Inferior parietal cortex (tissue), 1 donor: ENCODE measurements around the gene GRIPAP1.
A peak's percentile ranks its signal among the peaks of the same experiment; 100 is the strongest.

ENCODE experiments used
- DNase-seq: peaks from one replicate; pipeline ENCODE4 v3.0.0-alpha.2; 2016; ENCODE audit errors: extremely low spot score

The GRIPAP1 gene

DNA sequence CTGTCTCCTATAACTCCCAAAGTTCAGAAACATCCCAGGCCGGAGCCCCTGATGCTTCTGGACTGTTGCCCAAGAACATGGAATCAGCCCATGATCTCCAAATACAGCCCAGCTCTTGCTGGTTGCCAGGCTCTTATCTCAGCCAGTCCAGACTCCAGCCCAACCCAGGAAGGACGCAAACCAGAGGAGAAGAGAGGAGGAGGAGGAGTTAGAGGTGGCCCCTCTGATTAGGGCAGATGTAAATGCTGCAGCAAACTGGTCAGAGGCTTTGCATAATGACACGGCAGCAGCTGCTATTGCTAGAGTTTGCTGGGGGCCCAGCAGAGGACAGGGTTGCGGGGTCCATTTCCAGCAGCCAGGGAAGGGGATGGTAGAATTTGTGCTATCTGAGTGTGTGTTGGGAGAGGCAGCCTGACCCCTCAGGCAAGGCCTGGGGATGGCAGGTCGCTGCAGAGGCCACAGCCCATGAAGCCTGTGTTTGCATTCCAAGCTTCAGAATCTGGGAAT, 40.4 kb downstream of the GRIPAP1 start:
- no peak for DNase-seq

DNA sequence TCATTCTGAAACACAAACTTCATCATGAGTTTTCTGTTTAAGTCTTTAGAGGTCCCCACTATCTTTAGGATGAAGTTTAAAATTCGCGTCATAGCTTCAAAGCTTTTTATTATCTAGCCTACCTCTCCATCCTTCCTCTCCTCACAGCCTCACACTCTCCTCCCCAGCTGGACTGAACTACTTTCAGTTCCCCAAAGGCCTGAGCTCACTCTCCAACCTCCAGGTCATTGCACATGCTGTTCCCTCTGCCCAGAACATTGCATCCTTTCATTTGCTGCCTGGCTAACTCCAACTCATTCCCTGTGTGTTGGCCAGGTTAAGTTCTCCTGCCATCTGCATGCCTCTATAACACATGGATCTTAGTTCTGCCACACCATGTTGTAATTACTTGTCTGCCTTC, 41.8 kb downstream of the GRIPAP1 start:
- no peak for DNase-seq

DNA sequence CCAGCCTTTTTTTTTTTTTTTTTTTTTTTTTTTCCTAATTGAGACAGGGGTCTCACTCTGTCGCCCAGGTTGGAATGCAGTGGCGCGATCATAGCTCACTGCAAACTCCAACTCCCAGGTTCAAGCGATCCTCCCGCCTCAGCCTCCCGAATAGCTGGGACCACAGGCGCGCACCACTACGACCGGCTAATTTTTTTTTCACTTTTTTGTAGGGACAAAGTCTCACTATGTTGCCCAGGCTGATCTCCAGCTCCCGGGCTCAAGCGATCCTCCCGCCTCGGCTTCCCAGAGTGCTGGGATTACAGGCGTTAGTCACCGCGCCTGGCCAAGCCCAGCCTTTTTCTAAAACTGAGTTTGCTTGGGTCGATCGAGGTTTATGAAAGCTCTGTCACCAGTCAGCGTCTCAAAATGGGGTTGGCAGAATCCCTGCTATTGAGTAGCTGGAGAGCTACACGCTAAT, 43.4 kb downstream of the GRIPAP1 start:
- DNase-seq: no peak

DNA sequence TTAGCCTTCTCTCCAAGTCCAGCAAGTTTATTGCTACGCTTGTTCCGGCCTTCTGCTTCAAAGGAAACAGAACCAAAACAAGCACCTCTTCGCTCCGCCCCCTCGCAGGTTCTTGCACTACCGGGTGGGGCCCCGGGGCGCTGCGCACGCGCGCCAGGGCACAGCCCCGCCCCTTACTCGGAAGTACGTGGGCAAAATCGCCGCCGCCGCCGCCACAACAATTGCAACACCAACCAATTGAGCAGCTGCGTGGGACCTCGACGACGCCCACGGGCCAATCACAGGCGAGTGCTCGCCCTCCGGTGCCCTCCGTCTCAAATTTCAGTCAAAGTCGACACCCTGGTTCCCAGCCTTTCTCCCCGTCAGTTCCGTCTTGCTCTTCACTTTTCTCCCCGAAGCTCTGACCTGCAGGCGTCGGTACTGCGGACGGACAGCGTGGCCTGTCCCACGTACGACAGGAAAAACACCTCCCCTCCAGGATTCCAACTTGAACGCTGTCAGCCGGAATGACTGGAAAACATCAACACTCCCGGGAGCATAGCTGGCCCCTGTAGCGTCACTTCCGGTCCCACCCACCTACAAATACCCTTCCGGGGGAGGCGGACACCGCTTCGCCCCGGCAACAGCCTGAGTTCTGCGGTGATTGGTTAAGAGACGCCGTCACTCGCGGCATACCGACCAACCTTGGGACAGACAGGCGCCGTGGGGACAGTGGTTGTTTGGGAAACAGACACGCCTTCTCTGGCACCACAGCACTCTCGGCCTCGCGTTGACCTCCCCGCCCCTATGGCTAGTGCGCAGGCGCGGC, 44.0 kb downstream of the GRIPAP1 start:
- DNase-seq: peak; percentile 93

DNA sequence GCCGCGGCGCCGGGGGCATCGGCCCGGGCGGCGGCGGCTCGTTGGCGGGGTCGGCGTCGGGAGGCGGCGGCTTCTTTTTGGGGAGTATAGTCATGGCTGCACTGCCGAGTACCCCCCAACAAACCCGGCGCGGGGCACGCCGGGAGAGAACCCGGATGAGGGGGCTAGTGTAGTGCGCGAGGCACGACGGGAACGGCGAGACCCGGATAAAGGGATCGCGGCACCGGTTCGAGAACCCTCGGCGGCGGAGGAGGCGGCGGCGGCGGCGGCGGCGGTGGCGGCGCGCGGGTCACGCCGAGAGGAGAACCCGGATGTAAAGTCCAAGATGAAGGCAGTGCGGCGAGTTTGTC, 44.6 kb downstream of the GRIPAP1 start, which contains the start of gene OTUD5:
Gene OTUD5 (minus strand): TSS at position 131 of the 350 bp plus-strand sequence. CDS start 37 bp downstream, at position 94.
- peak; percentile 59 for DNase-seq

DNA sequence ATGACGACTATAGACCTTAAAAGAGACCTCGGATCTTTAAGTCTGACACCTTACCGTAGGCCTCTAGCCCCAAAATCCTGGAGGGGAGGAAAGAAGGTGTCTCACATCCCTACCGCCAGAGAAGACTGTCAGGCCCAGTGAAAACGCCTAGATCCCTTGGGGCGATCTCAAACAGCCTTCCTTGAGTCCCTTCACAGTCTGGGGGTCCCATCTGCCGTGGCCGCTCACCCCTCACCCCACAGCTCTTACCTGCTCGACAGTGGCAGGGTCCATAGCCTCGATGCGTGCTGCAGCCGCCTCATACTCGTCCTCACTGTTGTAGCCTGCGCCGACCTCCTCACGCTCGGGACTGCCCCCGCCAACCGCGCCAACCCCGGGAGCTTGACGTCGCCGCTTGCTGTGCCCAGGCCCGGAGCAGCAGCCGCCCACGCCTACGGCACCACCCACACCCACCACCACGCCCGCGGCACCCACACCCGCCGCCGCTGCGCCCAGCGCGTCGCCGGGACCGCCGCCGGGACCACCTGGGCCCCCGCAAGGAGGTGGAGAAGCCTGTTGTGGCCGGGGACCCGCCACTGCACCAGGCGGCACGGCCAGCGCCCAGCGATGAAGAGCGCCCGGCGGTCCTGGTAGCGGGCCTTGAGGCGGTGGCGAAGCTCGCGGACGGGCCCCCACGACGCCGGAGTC, 45.2 kb downstream of the GRIPAP1 start:
- DNase-seq: no peak

DNA sequence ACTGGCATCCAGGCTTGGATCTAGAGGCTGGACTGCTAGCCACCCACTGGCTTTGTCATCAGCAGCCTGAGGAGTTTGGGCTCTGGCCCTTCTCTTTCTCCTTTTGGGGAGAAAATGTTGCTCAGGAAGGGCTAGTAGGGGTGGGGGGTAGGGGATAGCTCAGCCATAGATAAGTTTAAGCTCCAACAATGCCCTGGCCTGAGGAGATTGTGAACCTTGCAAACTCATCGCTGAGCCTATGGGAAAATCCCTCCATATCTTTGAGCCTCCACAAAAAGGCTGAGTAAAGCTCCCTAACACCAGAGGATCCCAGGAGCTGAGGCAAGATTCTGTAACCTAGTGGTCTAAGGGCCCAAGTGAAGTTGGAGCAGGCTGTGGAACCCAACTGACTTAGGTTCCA, 53.5 kb downstream of the GRIPAP1 start:
- DNase-seq: no peak

DNA sequence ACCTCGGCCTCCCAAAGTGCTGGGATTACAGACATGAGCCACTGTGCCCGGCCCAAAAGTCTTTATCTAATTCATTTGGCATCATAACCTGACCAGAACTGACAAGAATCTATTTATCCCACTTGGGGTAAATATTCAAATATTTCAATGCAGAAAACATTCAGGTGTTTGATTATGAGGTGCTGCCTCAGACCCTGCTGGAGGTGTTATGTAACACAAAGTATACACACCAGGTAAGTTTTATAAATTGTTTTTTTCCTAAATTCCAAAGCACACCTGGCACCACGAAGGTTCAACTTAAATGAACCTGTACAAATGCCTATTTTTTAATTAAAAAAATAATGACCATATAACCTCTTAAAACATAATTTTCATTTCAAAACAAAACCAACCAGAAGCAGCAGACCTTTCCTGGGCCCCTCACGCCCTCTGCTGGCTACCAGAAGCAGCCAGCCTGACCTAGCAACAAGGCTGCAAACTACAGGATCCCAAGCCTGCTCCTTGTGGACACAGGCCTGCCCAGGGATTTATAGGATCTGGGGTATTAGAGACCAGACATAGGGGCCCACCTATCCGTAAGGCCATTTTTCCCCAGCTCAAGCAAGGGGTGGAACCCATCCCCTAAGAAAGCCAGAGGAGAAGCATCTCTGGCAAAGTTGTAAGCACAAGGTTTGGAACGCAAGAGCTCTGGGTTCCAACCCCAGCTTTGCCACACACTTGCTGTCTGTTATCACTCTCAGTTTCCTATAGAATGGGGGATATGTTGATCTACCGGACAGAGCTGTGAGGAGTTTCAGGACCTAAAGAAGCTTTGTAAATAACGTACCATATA, 56.3 kb downstream of the GRIPAP1 start:
- peak; percentile 9 for DNase-seq

DNA sequence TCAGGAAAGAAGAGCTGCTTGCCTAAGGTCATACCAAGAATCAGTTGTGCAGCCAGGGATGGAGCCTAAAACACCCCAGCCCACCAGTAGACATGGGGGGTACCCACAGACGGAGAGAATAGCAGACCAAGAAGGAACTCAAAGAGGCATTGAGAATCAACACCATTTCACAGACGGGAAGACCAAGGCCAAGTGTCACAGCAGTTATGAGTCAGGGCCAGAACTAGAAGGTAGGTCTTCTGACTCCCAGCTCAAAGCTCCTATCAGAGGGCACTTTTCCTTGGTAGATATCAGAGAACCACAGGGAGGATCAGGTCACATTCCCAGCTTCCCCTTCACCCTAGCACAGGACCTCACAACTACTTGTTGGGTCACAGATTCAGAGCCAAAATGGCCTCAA, 59.2 kb downstream of the GRIPAP1 start:
- no peak for DNase-seq

DNA sequence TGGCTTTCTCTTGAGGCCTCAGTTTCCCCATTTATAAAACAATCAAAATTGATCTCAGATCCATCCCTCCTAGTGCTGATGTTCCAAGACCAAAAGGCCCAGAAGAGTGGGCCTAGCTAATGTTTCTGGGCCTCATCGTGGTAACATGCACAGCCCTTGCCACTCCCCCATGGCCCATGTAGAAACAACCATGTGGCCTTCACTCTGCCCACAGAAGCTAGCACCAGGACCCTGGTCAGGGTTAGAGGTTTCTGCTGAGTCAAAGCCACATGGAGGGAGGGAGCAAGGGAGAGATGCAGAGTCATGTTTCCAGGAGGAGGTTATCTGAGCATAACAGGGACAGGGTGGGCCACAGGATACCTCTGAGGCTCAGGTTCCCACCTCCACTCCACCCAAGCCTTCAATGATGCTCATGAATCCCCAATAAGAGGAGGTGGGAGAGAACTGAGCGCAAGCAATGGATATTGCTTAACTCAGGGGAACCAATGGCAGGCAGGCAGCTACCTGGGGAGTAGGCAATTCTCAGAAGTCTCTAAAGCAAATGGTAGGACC, 61.6 kb downstream of the GRIPAP1 start:
- no peak for DNase-seq

DNA sequence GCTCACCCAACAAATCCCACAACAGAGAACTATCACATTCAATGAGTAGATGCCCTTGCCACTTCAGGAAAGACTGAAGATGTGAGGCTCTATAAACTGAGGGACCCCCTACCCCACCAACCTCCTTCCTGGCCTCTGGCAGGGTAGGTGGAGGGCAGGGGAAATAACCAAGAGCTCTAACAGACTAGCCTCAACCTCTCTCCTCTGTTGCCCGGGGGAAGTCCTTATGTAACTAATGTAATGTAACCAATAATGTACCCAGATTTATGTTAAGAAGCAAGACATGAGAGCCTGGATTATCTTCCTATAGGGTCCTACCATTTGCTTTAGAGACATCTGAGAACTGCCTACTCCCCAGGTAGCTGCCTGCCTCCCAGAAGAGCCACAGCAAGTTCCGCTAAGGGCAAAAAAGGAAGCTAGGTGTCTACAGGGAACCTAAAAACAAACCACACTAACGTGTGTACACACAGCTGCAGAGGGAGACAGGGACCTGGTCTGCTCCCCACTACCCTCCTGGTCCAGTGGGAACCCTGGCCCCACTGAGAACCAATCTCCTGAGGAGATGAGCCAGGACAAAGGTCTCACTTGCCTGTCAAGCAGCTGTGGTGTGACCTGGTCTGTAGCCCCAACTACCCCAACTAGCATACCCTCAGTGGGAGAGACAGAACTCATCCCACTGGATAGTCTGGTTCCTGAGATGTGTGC, 62.4 kb downstream of the GRIPAP1 start:
- DNase-seq: no peak

DNA sequence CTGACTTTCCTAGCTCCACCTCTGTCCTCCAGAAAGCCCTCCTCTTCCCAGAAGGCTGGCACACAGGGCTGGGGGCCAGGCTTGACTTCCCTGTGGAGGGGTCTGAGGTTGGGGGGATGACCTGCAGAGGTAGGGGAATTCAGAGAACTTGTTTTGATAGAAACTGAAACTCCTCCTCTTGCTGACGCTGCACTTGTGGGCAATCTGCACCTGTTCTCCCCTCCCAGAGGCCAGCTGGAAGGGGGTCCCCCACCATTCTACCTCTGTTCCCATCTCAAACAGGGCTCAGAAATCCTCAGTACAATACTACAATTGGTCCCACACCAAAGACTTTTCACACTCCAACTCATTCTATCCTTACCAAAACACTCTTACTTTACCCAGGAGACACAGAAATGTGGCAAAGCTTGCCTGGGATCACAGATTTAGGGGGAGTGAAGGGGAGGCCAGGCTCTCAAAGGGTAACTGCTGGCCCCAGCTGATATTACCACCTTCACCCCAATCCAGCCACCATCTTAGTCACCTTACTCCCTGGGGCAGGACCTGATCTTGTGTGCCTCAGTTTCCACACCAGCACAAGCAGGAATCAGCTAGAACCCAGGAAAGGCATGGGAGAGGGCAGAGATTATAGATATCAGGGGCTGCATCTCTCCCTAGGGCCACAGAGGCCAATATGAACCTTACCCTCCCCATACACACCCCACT, 63.2 kb downstream of the GRIPAP1 start:
- DNase-seq: no peak

DNA sequence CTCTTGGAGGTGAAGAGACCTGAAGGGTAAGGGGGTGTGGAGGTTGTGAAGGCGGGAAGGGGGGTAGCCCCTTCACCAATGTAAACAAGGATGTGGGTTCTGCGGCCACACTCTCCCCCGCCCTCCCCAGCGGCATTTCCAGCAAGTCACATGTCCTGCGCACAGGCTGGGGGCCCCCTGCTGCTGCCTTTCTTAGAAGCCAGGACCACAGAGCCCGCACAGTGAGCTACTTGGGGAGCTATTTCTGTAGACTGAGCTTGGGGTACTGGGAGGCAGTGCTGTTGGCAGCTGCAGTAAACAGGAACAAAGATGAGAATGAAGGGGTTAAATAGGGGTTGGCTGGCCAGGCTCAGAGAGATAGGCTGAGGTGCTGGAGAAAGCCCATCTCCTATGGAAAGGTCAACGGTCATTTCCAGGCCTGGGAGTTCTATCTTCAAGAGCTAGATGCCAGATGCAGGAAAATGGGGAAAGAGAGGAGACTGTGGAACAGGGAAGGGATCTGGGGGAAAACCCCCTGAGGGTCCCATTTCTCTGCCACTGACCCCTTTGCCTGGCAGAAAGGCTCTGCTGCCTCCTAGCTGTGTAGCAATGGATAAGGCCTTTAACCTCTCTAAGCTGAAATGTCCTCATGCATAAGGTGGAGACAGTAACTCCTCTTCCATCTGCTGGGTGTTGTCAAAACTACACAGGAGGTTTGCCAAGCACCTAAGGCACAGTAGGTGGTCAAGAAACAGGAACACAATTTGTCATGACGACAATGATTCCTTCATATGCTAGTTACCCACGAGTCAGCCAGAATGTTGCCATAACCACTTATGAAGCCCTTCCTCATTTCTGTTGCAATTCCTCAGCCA, 64.8 kb downstream of the GRIPAP1 start:
- no peak for DNase-seq

DNA sequence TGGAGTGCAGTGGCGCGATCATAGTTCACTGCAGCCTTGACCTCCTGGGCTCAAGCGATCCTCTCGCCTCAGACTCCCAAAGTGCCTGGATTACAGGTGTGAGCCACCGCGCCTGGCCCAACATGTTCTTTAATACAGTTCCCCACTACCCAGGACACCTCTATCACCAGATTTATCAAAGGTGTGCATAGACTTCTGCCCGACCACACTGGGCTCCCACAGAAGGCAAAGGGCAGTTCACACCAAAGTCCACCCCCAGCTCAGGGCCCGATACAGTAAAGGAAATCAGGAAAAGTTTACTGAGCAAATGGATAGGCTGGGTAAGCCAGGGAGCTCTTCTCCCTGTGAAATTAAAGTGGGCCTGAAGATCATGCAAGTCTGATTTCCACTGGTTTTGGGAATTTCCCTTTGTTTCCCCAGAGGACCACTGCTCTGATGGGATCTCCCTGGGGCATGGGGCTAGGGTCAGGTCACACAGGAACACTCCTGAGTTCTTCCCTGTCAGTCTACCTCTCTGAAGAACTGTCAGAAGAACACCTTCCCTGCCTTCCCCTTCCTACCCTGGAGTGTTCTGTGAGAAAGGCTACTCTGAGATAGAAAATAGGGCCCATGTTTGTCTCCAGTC, 65.5 kb downstream of the GRIPAP1 start:
- DNase-seq: no peak

DNA sequence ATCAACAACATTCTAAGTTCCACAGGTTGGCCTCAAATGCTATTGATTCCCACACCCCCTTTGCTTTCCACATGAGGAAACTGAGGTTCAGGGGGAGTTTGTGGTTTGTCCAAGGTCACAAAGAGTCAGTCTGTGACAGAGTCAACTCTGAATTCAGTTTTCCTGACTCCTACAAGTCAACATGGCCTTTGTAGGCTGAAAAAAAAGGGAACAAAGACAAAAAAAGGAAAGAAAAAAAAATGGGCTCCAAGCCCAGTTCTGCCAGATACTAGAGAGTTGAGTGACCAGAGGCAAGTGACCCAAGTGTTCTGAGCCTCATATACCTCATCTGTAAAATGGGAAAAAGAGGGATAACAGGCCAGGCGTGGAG, 66.8 kb downstream of the GRIPAP1 start:
- DNase-seq: no peak

DNA sequence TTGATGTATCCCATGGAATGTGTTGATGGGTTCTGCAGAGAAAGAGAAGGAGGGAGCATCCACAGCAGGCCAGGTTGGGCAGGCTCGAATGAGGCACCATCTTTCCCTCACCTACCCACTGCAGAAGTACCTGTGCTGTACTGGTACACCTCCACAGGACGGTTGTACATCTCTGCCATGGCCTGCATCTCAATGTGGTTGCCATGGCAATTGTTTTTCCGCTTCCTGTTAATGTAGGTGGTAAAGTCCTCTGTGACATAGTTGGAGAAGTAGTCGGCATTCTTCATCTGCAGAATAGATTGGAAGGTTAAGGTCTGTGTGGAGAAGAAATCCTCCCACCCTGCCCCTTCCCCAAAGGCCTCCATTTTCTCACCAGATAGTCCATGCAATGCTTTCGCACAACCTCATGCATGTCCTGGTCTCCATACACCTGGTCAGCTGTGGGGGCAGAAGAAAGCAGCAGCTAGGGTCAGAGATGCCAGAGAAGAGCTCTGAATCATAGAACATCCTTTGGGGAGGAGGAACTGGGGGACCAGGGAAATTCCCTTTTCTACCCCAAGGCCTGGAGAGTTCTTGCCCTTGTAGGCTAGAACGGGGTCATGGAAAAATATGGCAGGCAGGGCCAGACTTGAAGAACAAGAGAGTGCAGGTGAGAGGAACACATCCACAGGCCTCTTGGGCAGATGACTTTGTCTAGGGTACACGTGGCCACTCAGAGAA, 67.3 kb downstream of the GRIPAP1 start:
- no peak for DNase-seq

DNA sequence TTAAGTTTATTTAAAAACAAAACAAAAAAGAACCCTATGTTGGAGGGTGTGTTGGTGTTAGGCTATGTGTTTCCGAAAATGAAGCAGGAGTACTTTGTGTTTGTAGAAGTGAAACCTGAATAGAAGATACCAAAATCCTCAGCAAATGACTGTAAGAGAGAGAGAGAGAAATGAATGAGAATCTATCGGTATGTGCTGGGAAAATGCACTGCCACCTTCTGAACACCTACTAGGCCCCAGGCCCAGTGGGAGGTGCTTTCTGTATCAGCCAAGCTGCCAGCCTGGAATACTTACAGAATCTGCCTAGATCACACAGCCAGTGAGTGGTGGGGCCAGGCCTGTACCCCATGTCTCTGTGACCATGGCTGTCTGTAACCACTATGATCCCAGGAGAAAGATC, 68.3 kb downstream of the GRIPAP1 start:
- DNase-seq: no peak

DNA sequence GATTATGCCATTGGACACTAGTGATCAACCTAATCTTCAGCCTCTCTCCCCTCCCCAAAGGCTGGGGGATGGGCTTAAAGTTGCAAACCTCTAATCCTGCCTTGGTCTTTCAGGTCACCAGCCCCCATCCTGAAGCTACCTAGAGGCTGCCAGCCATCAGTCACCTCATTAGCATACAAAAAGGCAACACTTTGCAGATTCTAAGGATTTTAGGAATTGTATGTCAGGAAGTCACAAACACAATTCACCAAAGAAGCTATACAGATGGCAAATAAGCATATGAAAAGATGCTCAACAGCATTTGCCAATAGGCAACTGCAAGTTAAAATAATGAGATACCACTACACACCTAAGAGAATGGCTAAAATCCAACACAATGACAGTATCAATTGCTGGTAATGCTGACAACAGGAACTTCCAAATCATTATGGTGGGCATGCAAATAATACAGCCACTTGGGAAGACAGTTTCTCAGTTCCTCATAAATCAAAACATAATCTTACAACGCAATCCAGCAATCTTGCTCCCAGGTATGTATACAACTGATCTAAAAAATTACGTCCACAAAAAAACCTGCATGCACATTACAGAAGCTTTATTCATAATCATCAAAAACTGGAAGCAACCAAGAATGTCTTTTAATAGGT, 74.2 kb downstream of the GRIPAP1 start:
- no peak for DNase-seq
